K562 (cell line): ENCODE measurements around the gene ZER1. TPM values are rescaled to one million over a fixed set of nuclear protein-coding genes. Genes with fewer than 3 reads are reported as not detected.

Experiments
- ARID4B ChIP-seq: sonication (generic); formaldehyde crosslinking; IDR thresholded peaks from 2 replicates; pipeline ENCODE4 v1.8.0; 2022; ENCODE audit warnings: mild to moderate bottlenecking, missing genetic modification reagents
- BACH1 ChIP-seq: fragments of 200-800 bp; sonication (Bioruptor generic); IDR thresholded peaks from 2 replicates; pipeline ENCODE4 v1.6.1; 2016; ENCODE audit warnings: missing genetic modification characterization, missing compliant biosample characterization
- CEBPB ChIP-seq: fragments of 450-650 bp; IDR thresholded peaks from 2 replicates; pipeline ENCODE4 v1.6.1; 2016; ENCODE audit warnings: missing genetic modification characterization, missing compliant biosample characterization
- CHD2 ChIP-seq: IDR thresholded peaks from 2 replicates; pipeline ENCODE4 v1.6.1; 2011; ENCODE audit warnings: low read depth, low read length
- KDM4B ChIP-seq, 2 experiments: fragments of 450-650 bp in 1 of 2; sonication (generic) in 1 of 2; IDR thresholded peaks; 2 replicates each; pipeline ENCODE4 v1.6.1; 2016 to 2017; ENCODE audit warnings: borderline replicate concordance in 2 of 2, antibody characterized with exemption in 1 of 2, low read depth in 1 of 2, mild to moderate bottlenecking in 1 of 2
- MCM2 ChIP-seq: fragments of 450-650 bp; IDR thresholded peaks from 2 replicates; pipeline ENCODE4 v1.6.1; 2017; ENCODE audit warnings: low read depth, mild to moderate bottlenecking
- SAP30 ChIP-seq: fragments of 200-600 bp; sonication (generic); IDR thresholded peaks from 2 replicates; pipeline ENCODE4 v1.6.1; 2012; ENCODE audit warnings: borderline replicate concordance, low read depth, mild to moderate bottlenecking, moderate library complexity, low read length, control low read depth, inconsistent platforms; ENCODE audit not compliant: insufficient read depth, poor library complexity, severe bottlenecking
- SMARCA4 ChIP-seq: fragments of 450-650 bp; IDR thresholded peaks from 2 replicates; pipeline ENCODE4 v1.6.1; 2016
- SUPT5H ChIP-seq: fragments of 450-650 bp; IDR thresholded peaks from 2 replicates; pipeline ENCODE4 v1.6.1; 2016
- TCF7 ChIP-seq: sonication (generic); IDR thresholded peaks from 2 replicates; pipeline ENCODE4 v1.6.1; 2016; ENCODE audit warnings: antibody characterized with exemption, borderline replicate concordance
- YY1 ChIP-seq, 3 experiments: IDR thresholded peaks; 2 replicates each; pipeline ENCODE4 v1.6.1; 2011; ENCODE audit warnings: low read length in 2 of 3, mild to moderate bottlenecking in 2 of 3, moderate library complexity in 2 of 3, borderline replicate concordance in 1 of 3, control low read depth in 1 of 3, low read depth in 1 of 3; ENCODE audit not compliant: insufficient read depth in 3 of 3, insufficient replicate concordance in 2 of 3, control insufficient read depth in 1 of 3, insufficient read length in 1 of 3; ENCODE audit errors: extremely low read depth in 1 of 3
- ZC3H11A ChIP-seq: IDR thresholded peaks from 2 replicates; pipeline ENCODE4 v1.6.1; 2012; ENCODE audit warnings: low read depth, low read length, improper control_type of control experiment
- ZNF140 ChIP-seq: fragments of 250-450 bp; sonication (Bioruptor Pico); IDR thresholded peaks from 2 replicates; pipeline ENCODE4 v1.8.0; 2021; ENCODE audit warnings: moderate library complexity, mild to moderate bottlenecking, inconsistent platforms
- ZNF76 ChIP-seq: fragments of 250-450 bp; sonication (Bioruptor Pico); IDR thresholded peaks from 2 replicates; pipeline ENCODE4 v1.4.0; 2020; ENCODE audit warnings: mild to moderate bottlenecking, moderate library complexity, borderline replicate concordance
- polyA plus RNA-seq, 8 experiments: library from polyadenylated mRNA; depleted of rRNA in 4 of 8; stranded (reverse) in 5 of 8; unstranded in 3 of 8; fragments of >200 nt; fragmentation: Nextera tagmentation in 2 of 8; fragmentation: Illumina TruSeq in 1 of 8; extraction: Ambion mirVana in 2 of 8; extraction: Trizol in 1 of 8; gene quantifications; 2 replicates each; pipeline versions ENCODE4 v1.2.1 to v1.2.3, GENCODE V29; 2011 to 2014; ENCODE audit warnings: inconsistent platforms in 1 of 8, missing spikeins in 1 of 8
- total RNA-seq, 7 experiments: library from RNA; depleted of rRNA in 6 of 7; stranded (reverse); fragments of >200 nt in 6 of 7; fragmentation: Illumina TruSeq in 2 of 7; extraction: Trizol in 2 of 7; gene quantifications; 2 replicates each; pipeline versions ENCODE4 v1.2.1 to v1.2.3, GENCODE V29; 2011 to 2021; ENCODE audit warnings: low replicate concordance in 1 of 7
- TF ChIP-seq, protein P1 (sequence below): fragments of 250-450 bp; sonication (Bioruptor Pico); IDR thresholded peaks from 2 replicates; pipeline ENCODE4 v1.5.1; 2021; ENCODE audit warnings: mild to moderate bottlenecking
- TF ChIP-seq, protein P2 (sequence below): sonication (generic); formaldehyde crosslinking; IDR thresholded peaks from 2 replicates; pipeline ENCODE4 v1.5.0; 2020; ENCODE audit warnings: missing genetic modification reagents
- TF ChIP-seq, protein P3 (sequence below): fragments of 450-650 bp; formaldehyde crosslinking; IDR thresholded peaks from 2 replicates; pipeline ENCODE4 v1.4.0; 2020; ENCODE audit warnings: mild to moderate bottlenecking, mixed read lengths

ZER1 gene
- total and polyA plus RNA-seq, 9 of the 15 experiments (the other 6 are each of a cell fraction or from before 2014, with no cell fraction given), result 0.07 to 10.7 (median 6.2) TPM

DNA sequence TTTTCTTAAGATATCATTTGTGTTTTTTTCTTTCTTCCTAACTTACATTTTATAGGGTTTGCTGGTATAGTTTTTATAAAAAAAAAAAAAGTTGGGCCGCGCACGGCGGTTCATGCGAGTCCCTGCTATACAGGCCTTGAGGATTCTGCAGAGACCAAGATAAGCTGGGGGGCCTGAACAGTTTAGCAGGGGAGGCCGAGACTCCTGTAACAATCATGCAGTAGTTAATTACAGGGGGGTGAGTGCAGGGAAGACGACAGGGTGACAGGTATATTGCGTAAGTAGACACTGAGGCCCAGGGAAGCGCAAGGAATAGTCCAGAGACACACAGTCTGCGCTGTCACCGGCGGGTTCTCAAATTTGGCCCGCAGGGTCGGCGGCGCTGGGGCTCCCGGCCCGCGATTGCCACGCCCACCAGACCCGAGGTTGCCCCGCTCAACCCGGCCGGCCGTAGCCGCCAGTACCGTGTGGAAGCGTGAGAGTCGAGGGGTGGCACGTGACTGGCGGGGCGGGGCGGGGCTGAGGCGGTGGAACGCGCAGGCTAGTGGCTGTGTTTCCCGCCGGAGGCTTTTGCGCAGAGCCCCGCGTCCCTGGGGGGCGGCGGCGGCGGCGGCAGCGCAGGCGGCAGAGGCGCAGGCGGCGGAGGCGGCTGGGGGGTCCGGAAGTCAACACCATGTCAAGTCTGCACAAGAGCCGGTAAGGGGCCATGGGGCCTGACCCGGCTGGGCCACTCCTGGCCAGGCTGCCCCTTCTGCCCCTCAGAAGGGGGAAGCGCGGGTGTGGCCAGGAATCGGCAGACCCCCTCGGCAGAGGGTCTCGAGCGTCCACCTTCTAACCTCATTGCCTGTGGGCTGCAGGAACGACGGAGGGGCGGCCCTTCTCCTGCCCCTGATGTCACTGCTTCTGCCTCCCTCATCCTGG is 15.2 kb upstream of the ZER1 start, which contains the start of gene TBC1D13 (continued):
- TF ChIP-seq, protein P1, sequence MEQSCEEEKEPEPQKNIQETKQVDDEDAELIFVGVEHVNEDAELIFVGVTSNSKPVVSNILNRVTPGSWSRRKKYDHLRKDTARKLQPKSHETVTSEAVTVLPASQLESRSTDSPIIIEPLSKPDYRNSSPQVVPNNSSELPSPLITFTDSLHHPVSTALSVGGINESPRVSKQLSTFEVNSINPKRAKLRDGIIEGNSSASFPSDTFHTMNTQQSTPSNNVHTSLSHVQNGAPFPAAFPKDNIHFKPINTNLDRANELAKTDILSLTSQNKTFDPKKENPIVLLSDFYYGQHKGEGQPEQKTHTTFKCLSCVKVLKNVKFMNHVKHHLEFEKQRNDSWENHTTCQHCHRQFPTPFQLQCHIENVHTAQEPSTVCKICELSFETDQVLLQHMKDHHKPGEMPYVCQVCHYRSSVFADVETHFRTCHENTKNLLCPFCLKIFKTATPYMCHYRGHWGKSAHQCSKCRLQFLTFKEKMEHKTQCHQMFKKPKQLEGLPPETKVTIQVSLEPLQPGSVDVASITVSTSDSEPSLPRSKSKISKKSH (CRISPR knock-in tag), result no peak
- no peak for TF ChIP-seq ZNF140 (CRISPR knock-in tag)
- no peak for TF ChIP-seq MCM2
- peak; percentile 63; the same call in 1 of the 2 replicates for TF ChIP-seq SUPT5H
- TF ChIP-seq BACH1 (tag), result no peak
- TF ChIP-seq, protein P2, sequence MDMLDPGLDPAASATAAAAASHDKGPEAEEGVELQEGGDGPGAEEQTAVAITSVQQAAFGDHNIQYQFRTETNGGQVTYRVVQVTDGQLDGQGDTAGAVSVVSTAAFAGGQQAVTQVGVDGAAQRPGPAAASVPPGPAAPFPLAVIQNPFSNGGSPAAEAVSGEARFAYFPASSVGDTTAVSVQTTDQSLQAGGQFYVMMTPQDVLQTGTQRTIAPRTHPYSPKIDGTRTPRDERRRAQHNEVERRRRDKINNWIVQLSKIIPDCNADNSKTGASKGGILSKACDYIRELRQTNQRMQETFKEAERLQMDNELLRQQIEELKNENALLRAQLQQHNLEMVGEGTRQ (CRISPR knock-in tag), result peak; percentile 98
- TF ChIP-seq ZC3H11A, result peak; percentile 39; the same call in 1 of the 2 replicates
- TF ChIP-seq YY1 (IDR thresholded peaks at IDR 0.05; ENCODE audit: borderline replicate concordance in 1 of 3, control insufficient read depth in 1 of 3, extremely low read depth in 1 of 3, insufficient read depth in 3 of 3, insufficient read length in 1 of 3, insufficient replicate concordance in 2 of 3, low read depth in 1 of 3, low read length in 2 of 3), result peak in 2 of 3 experiments; percentile 65 to 69
- no peak; the same call in 1 of the 2 replicates for TF ChIP-seq CHD2
- TF ChIP-seq ZNF76 (CRISPR knock-in tag), result no peak
- TF ChIP-seq TCF7, result peak; percentile 81; the same call in 1 of the 2 replicates
- TF ChIP-seq, protein P3, sequence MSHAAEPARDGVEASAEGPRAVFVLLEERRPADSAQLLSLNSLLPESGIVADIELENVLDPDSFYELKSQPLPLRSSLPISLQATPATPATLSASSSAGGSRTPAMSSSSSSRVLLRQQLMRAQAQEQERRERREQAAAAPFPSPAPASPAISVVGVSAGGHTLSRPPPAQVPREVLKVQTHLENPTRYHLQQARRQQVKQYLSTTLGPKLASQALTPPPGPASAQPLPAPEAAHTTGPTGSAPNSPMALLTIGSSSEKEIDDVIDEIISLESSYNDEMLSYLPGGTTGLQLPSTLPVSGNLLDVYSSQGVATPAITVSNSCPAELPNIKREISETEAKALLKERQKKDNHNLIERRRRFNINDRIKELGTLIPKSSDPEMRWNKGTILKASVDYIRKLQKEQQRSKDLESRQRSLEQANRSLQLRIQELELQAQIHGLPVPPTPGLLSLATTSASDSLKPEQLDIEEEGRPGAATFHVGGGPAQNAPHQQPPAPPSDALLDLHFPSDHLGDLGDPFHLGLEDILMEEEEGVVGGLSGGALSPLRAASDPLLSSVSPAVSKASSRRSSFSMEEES (CRISPR knock-in tag), result peak; percentile 97
- TF ChIP-seq ARID4B (CRISPR knock-in tag), result peak; percentile 98
- TF ChIP-seq CEBPB (tag), result peak; percentile 98
- peak in 1 of 2 experiments; percentile 56; a peak in 1 of 4 replicates for TF ChIP-seq KDM4B (IDR thresholded peaks at IDR 0.05; ENCODE audit: borderline replicate concordance in 2 of 2, low read depth in 1 of 2)
- TF ChIP-seq SMARCA4, result peak; percentile 36; the same call in 1 of the 2 replicates
- peak; percentile 72 for TF ChIP-seq SAP30
